H1 (cell line): ENCODE data around the gene TEX2. TPM values are rescaled to one million over a fixed set of nuclear protein-coding genes. Genes with fewer than 3 reads are reported as not detected.

ENCODE experiments used
- CTCF ChIA-PET: fragments of 300-600 bp; sonication (Branson Sonifier 250); formaldehyde crosslinking; loops from one replicate; lab custom pipeline; 2021; ENCODE audit not compliant: partially characterized antibody; lab: Charles Lee
- POLR2A ChIA-PET: fragments of 300-600 bp; sonication (Branson Sonifier 250); formaldehyde crosslinking; loops from one replicate; lab custom pipeline; 2021; ENCODE audit warnings: inconsistent platforms; ENCODE audit not compliant: partially characterized antibody; lab: Charles Lee
- DNase-seq, 2 experiments: peaks; one replicate each; pipeline versions ENCODE4 v3.0.0 to v3.0.0-alpha.2; 2010 to 2022; ENCODE audit warnings: low spot score in 2 of 2, low read depth in 1 of 2, mixed read lengths in 1 of 2
- FAIRE-seq: peaks from 2 replicates; lab custom pipeline; 2011; peaks lifted over from hg19 to GRCh38; lab: Jason Lieb, UNC
- H2AFZ ChIP-seq: 2 replicates; pipeline ENCODE4 v1.8.1; 2012; ENCODE audit warnings: low read length, inconsistent platforms
- H2AK5ac ChIP-seq: 2 replicates; pipeline ENCODE4 v1.6.1; 2013; ENCODE audit warnings: low read depth, low read length
- H2BK120ac ChIP-seq: replicated peaks from 2 replicates; pipeline ENCODE3; 2013; ENCODE audit warnings: low read depth, low read length, inconsistent platforms
- H2BK12ac ChIP-seq: 2 replicates; pipeline ENCODE4 v1.6.1; 2013; ENCODE audit warnings: low read depth, low read length
- H2BK15ac ChIP-seq: 2 replicates; pipeline ENCODE4 v1.6.1; 2013; ENCODE audit warnings: low read length
- H2BK20ac ChIP-seq: 2 replicates; pipeline ENCODE4 v1.6.1; 2013; ENCODE audit warnings: low read length
- H2BK5ac ChIP-seq: 2 replicates; pipeline ENCODE4 v1.6.1; 2013; ENCODE audit warnings: low read depth, low read length
- H3K14ac ChIP-seq: 2 replicates; pipeline ENCODE4 v1.6.1; 2013; ENCODE audit warnings: inconsistent platforms; ENCODE audit not compliant: insufficient read length
- H3K18ac ChIP-seq: 2 replicates; pipeline ENCODE4 v1.6.1; 2013; ENCODE audit warnings: low read length; ENCODE audit errors: extremely low read depth
- H3K23ac ChIP-seq: 2 replicates; pipeline ENCODE4 v1.6.1; 2013; ENCODE audit warnings: inconsistent platforms; ENCODE audit not compliant: insufficient read length
- H3K23me2 ChIP-seq: 2 replicates; pipeline ENCODE4 v1.6.1; 2013; ENCODE audit warnings: low read depth, low read length
- H3K27ac ChIP-seq: 2 replicates; pipeline ENCODE4 v1.6.1; 2011; ENCODE audit warnings: low read depth, low read length, inconsistent platforms
- H3K27me3 ChIP-seq, 4 experiments: replicated peaks in 1 of 4; 1 replicate in 1 of 4; 2 replicates in 3 of 4; pipeline versions ENCODE4 v1.6.1 to v1.8.1; 2011 to 2013; ENCODE audit warnings: low read length in 3 of 4, mild to moderate bottlenecking in 3 of 4, inconsistent platforms in 2 of 4, mixed read lengths in 2 of 4, moderate library complexity in 1 of 4; ENCODE audit not compliant: control insufficient read depth in 3 of 4, insufficient read depth in 3 of 4; ENCODE audit errors: extremely low read depth in 1 of 4
- H3K36me3 ChIP-seq, 4 experiments: 2 replicates each; pipeline versions ENCODE4 v1.6.1 to v1.8.1; 2011 to 2013; ENCODE audit warnings: mild to moderate bottlenecking in 4 of 4, low read length in 3 of 4, moderate library complexity in 2 of 4, control low read depth in 1 of 4, inconsistent platforms in 1 of 4; ENCODE audit not compliant: insufficient read depth in 4 of 4, control insufficient read depth in 2 of 4
- H3K4ac ChIP-seq: replicated peaks from 2 replicates; pipeline ENCODE3; 2013; ENCODE audit warnings: low read length, low read depth, mixed read lengths, inconsistent platforms; ENCODE audit not compliant: insufficient read length
- H3K4me1 ChIP-seq, 4 experiments: replicated peaks in 1 of 4; 1 replicate in 1 of 4; 2 replicates in 3 of 4; pipeline versions ENCODE4 v1.6.1 to v1.8.1; 2011 to 2013; ENCODE audit warnings: low read length in 3 of 4, inconsistent platforms in 2 of 4, mixed read lengths in 1 of 4; ENCODE audit not compliant: insufficient read depth in 4 of 4, control insufficient read depth in 3 of 4
- H3K4me2 ChIP-seq, 2 experiments: 2 replicates each; pipeline versions ENCODE4 v1.6.1 to v1.8.1; 2011 to 2013; ENCODE audit warnings: low read depth in 2 of 2, low read length in 2 of 2, control low read depth in 1 of 2, inconsistent platforms in 1 of 2, mild to moderate bottlenecking in 1 of 2; ENCODE audit not compliant: insufficient read depth in 1 of 2
- H3K4me3 ChIP-seq, 4 experiments: fragments of 200-600, 300-600 bp in 1 of 4; sonication (generic), shearing (Covaris generic), sonication (Bioruptor Twin) in 1 of 4; 2 replicates each; pipeline versions ENCODE4 v1.5.1 to v1.8.1; 2011 to 2016; ENCODE audit warnings: low read length in 4 of 4, low read depth in 3 of 4, control low read depth in 2 of 4, inconsistent platforms in 2 of 4, mild to moderate bottlenecking in 2 of 4, mixed read lengths in 1 of 4, moderate library complexity in 1 of 4; ENCODE audit not compliant: insufficient read depth in 2 of 4; ENCODE audit errors: extremely low read depth in 1 of 4
- H3K56ac ChIP-seq: replicated peaks from 2 replicates; pipeline ENCODE3; 2013; ENCODE audit warnings: low read depth, mild to moderate bottlenecking, mixed read lengths, low read length, inconsistent platforms; ENCODE audit not compliant: insufficient read length
- H3K79me1 ChIP-seq: 2 replicates; pipeline ENCODE4 v1.6.1; 2013; ENCODE audit warnings: low read depth, low read length, control low read depth
- H3K79me2 ChIP-seq, 2 experiments: 2 replicates each; pipeline versions ENCODE4 v1.6.1 to v1.8.1; 2012 to 2013; ENCODE audit warnings: low read length in 2 of 2, mild to moderate bottlenecking in 2 of 2, inconsistent platforms in 1 of 2; ENCODE audit not compliant: insufficient read depth in 2 of 2, control insufficient read depth in 1 of 2
- H3K9ac ChIP-seq, 4 experiments: replicated peaks in 1 of 4; 1 replicate in 1 of 4; 2 replicates in 3 of 4; pipeline versions ENCODE4 v1.6.1 to v1.8.1; 2011 to 2013; ENCODE audit warnings: low read depth in 3 of 4, low read length in 3 of 4, control low read depth in 2 of 4, mild to moderate bottlenecking in 2 of 4, moderate library complexity in 2 of 4, inconsistent platforms in 1 of 4; ENCODE audit errors: extremely low read depth in 1 of 4
- H3K9me3 ChIP-seq, 2 experiments: 2 replicates each; pipeline versions ENCODE4 v1.6.1 to v1.8.1; 2012 to 2013; ENCODE audit warnings: mild to moderate bottlenecking in 2 of 2, moderate library complexity in 2 of 2, control low read depth in 1 of 2, inconsistent platforms in 1 of 2, low read depth in 1 of 2, low read length in 1 of 2, mixed read lengths in 1 of 2; ENCODE audit not compliant: insufficient read depth in 2 of 2
- H4K20me1 ChIP-seq, 2 experiments: replicated peaks in 1 of 2; 2 replicates each; pipeline versions ENCODE3 to v1.8.1; 2011 to 2013; ENCODE audit warnings: inconsistent platforms in 2 of 2, low read length in 2 of 2, mild to moderate bottlenecking in 1 of 2; ENCODE audit not compliant: insufficient read depth in 2 of 2, control insufficient read depth in 1 of 2
- H4K5ac ChIP-seq: 2 replicates; pipeline ENCODE4 v1.6.1; 2013; ENCODE audit warnings: low read length, low read depth, mixed read lengths, inconsistent platforms; ENCODE audit not compliant: insufficient read length
- H4K8ac ChIP-seq: 2 replicates; pipeline ENCODE4 v1.8.0; 2013; ENCODE audit warnings: mild to moderate bottlenecking, moderate library complexity, low read length, inconsistent platforms; ENCODE audit not compliant: insufficient read depth; ENCODE audit errors: extremely low read depth
- H4K91ac ChIP-seq: replicated peaks from 2 replicates; pipeline ENCODE3; 2013; ENCODE audit warnings: low read length, mixed read lengths, inconsistent platforms; ENCODE audit not compliant: insufficient read length
- ASH2L ChIP-seq: fragments of 200-600, 300-600 bp; sonication (generic); IDR thresholded peaks from one replicate; pipeline ENCODE4 v1.7.1; 2017; ENCODE audit warnings: low read length
- SIRT6 ChIP-seq: IDR thresholded peaks from one replicate; pipeline ENCODE4 v1.7.1; 2012; ENCODE audit warnings: low read length, inconsistent platforms
- TAF7 ChIP-seq: optimal IDR thresholded peaks from 2 replicates; pipeline ENCODE3; 2011; ENCODE audit warnings: low read depth, mild to moderate bottlenecking, inconsistent platforms, low read length, moderate library complexity, borderline replicate concordance
- WGBS, 2 experiments: shearing (Covaris generic) in 1 of 2; methylation state at CpG; one replicate each; pipeline versions ENCODE4 v1.1.6 to v1.1.7; 2013 to 2015; ENCODE audit warnings: low lambda C conversion rate in 2 of 2, mixed read lengths in 2 of 2, inconsistent platforms in 1 of 2, low coverage in 1 of 2, missing lambda C conversion rate in 1 of 2; ENCODE audit not compliant: insufficient replicate concordance in 2 of 2, insufficient coverage in 1 of 2, insufficient read length in 1 of 2; ENCODE audit errors: extremely low coverage in 1 of 2, missing lambda C conversion rate in 1 of 2; 5-methylcytosine and 5-hydroxymethylcytosine counted together
- polyA plus RNA-seq, 7 experiments: library from polyadenylated mRNA; depleted of rRNA in 3 of 7; stranded (reverse) in 5 of 7; unstranded in 2 of 7; fragments of >200 nt in 5 of 7; fragments of 200-250 nt in 2 of 7; gene quantifications; 1 replicate in 5 of 7; 2 replicates in 1 of 7; 4 replicates in 1 of 7; pipeline versions ENCODE4 v1.2.1 to v1.2.3, GENCODE V29; 2011 to 2013; ENCODE audit warnings: missing spikeins in 2 of 7, mixed read lengths in 2 of 7
- total RNA-seq: library from RNA; stranded (reverse); fragmentation: NEBNext Ultra II Directional; extraction: Animal tissue kit (Norgen Biotek cat#: 25700); gene quantifications from 2 replicates; pipeline ENCODE4 v1.2.1, GENCODE V29; 2021
- TF ChIP-seq, protein P1 (sequence below): IDR thresholded peaks from 2 replicates; pipeline ENCODE4 v1.6.1; 2012; ENCODE audit warnings: low read length, inconsistent platforms

TEX2 gene
- total and polyA plus RNA-seq, 2 of the 8 experiments (the other 6 are each of a cell fraction or from before 2014, with no cell fraction given), result 6.1 to 15.6 TPM

DNA sequence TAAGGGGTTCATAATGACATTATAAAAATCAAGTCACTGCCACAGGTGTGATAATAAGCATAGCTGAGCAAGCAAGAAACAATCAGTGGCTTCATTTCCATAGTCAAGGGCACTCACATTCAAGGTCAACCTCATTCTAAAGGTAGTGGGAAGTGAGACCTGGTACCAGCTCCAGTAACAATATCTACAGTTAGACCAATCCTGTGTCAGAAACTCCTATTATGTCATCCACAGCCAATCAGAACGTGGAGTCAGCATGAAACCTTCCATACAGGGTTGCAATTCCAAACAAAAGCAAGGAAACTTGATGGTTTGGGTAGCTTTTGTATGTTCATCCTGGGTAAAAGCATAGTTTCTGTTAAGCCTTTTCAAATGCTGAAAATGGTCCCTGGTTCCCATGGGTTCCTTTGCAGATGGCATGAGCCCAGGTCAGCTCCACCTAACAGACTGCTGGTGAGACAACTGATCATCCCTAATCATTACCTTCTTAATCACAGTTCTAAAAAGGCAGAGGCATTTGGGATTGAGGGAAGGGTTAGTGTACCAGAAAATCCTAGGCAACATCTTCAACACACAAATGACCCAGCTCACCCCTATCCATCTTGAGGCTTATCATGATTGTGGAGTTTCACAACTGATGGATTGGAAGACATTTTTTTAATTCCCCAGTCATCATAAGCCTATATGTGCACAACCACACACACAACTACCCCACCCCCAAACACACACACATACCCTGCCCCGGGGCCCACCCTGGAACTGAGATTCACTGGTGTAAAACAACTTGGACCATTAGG, 30.4 kb downstream of the TEX2 start:
- no peak for FAIRE-seq
- POLR2A ChIA-PET, result interaction anchor here (2.2 kb wide), 1 partner anchor 86 kb away, joined by 11 read pairs; no protein-coding TSS in a partner anchor

More for the DNA sequence above, 30.4 kb downstream of the TEX2 start:
- peaks cover 0 to 1% of the 10 kb centered on the region in 2 experiments for H4K20me1 ChIP-seq
- H3K4me1 ChIP-seq, result peaks cover 0 to 11% (median 4%) of the 10 kb centered on the region in 4 experiments; a peak in 5 of 7 replicates
- H3K27me3 ChIP-seq, result no peaks in the 10 kb centered on the region
- no peaks in the 10 kb centered on the region; a peak in 1 of 8 replicates for H3K36me3 ChIP-seq
- CTCF ChIA-PET, result interaction anchor here (0.6 to 1.9 kb wide), 8 partner anchors 8 to 1795 kb away, joined by 3 to 7 read pairs (median 3); no protein-coding TSS in a partner anchor
- H4K8ac ChIP-seq, result no peak overlapping the region
- H3K27ac ChIP-seq, result no peak overlapping the region
- no peak overlapping the region for H2BK20ac ChIP-seq
- H3K56ac ChIP-seq, result no peak overlapping the region
- no peak overlapping the region for H3K9ac ChIP-seq
- no peak overlapping the region for H2AK5ac ChIP-seq
- no peak overlapping the region for H3K14ac ChIP-seq
- H3K79me2 ChIP-seq, result 0 out of 4 replicates have a peak, but pooled peaks cover 0 to 6% of the 10 kb centered on the region in 2 experiments
- no peak overlapping the region for H4K5ac ChIP-seq
- no peak overlapping the region for H2BK5ac ChIP-seq
- WGBS, 2 experiments, result 88% methylated on average over 2 of the region's 2 CpGs; no CpG with 5 or more reads in 1 of the 2 experiments
- H3K4me2 ChIP-seq, result no peak overlapping the region; a peak in 1 of 4 replicates
- H4K91ac ChIP-seq, result no peak overlapping the region
- H3K4ac ChIP-seq, result no peak overlapping the region
- no peak for DNase-seq
- H2BK15ac ChIP-seq, result no peak overlapping the region
- no peaks in the 10 kb centered on the region for H3K9me3 ChIP-seq
- no peak overlapping the region for H2BK120ac ChIP-seq
- H3K18ac ChIP-seq, result no peak overlapping the region
- no peaks in the 10 kb centered on the region; the same call in 1 of the 2 replicates for H3K79me1 ChIP-seq
- H2AFZ ChIP-seq, result no peak overlapping the region
- no peak overlapping the region for H2BK12ac ChIP-seq
- no peak overlapping the region for H3K23ac ChIP-seq
- H3K4me3 ChIP-seq, result no peak overlapping the region
- no peak for TF ChIP-seq ASH2L
- TF ChIP-seq SIRT6, result no peak
- TF ChIP-seq, protein P1, sequence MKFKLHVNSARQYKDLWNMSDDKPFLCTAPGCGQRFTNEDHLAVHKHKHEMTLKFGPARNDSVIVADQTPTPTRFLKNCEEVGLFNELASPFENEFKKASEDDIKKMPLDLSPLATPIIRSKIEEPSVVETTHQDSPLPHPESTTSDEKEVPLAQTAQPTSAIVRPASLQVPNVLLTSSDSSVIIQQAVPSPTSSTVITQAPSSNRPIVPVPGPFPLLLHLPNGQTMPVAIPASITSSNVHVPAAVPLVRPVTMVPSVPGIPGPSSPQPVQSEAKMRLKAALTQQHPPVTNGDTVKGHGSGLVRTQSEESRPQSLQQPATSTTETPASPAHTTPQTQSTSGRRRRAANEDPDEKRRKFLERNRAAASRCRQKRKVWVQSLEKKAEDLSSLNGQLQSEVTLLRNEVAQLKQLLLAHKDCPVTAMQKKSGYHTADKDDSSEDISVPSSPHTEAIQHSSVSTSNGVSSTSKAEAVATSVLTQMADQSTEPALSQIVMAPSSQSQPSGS, result 0 out of 2 replicates have a peak, but pooled peaks have one; percentile 79
- no peak for TF ChIP-seq TAF7
- TF ChIP-seq, all 59 proteins: peak for 1
- no peaks in the 10 kb centered on the region; the same call in 1 of the 2 replicates for H3K23me2 ChIP-seq
